Measurements from ENCODE around the gene MAP4K3. TPM values are rescaled to one million over a fixed set of nuclear protein-coding genes. Genes with fewer than 3 reads are reported as not detected.

Gene MAP4K3
- total and polyA plus RNA-seq, 3 donors from 2014 or later = 37.6 to 59.6 (median 58.8) TPM

DNA sequence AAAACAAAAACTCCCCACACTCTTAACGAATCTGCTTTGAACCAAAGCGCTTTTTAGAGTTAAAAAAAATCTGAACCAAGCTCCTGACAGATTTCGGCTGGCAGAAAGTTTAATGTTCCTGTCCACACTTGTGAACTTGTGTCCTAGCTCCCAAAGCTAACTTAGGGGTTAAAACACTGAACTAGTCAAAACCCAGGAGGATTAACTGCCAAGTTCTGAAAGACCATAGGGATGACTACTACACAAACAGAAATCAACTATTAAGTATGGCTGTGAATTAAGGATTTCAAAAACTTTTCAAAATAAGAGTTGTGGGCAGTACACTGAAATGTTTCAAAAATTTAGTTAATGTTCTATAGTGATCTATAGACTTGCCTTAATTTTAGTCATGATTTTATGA is 167.1 kb downstream of the MAP4K3 start:
- no peaks in the 10 kb centered on the region for H3K36me3 ChIP-seq (ENCODE audit: low read depth, missing control alignments)
- H3K27me3 ChIP-seq = no peaks in the 10 kb centered on the region
- 82 to 88% methylated on average over 3 of the region's 3 CpGs for WGBS, 2 donors
- intact Hi-C loops (cut with DNase I; ENCODE audit: low total_unique reads) = no loop called here
- TF ChIP-seq, protein P1, sequence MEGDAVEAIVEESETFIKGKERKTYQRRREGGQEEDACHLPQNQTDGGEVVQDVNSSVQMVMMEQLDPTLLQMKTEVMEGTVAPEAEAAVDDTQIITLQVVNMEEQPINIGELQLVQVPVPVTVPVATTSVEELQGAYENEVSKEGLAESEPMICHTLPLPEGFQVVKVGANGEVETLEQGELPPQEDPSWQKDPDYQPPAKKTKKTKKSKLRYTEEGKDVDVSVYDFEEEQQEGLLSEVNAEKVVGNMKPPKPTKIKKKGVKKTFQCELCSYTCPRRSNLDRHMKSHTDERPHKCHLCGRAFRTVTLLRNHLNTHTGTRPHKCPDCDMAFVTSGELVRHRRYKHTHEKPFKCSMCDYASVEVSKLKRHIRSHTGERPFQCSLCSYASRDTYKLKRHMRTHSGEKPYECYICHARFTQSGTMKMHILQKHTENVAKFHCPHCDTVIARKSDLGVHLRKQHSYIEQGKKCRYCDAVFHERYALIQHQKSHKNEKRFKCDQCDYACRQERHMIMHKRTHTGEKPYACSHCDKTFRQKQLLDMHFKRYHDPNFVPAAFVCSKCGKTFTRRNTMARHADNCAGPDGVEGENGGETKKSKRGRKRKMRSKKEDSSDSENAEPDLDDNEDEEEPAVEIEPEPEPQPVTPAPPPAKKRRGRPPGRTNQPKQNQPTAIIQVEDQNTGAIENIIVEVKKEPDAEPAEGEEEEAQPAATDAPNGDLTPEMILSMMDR (IDR thresholded peaks at IDR 0.05) = no peak
- TF ChIP-seq POLR2A (IDR thresholded peaks at IDR 0.05) = no peak
- no peak overlapping the region for H3K27ac ChIP-seq
- no peak overlapping the region for H3K4me3 ChIP-seq
- no peak for DNase-seq
- H3K9me3 ChIP-seq = no peaks in the 10 kb centered on the region
- H3K4me1 ChIP-seq = no peaks in the 10 kb centered on the region

DNA sequence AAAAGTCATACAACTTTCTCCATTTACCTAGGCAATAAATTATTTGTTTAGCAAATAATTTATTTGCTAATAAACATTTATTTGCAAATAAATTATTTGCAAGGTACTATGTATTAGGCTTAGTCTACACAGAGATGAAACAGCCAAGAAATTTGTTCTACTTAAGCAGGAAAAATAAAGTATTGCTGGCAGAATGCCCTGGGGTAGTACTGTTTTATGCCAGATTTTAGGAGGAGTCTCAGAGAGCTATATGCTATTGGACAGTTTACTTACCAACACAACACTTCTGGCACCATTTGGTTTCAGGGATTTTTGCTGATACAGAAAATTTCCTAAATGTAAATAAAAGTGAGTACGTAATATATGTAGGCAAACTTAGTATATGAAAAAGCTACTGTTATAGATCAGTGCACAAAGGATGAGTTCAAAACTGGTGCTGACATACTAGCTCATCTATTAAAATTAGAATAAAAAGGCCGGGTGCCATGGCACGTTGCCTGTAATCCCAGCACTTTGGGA is 170.1 kb downstream of the MAP4K3 start:
- Histone ChIP-seq H3K9me3 (no peaks in the 10 kb centered on the region), H3K27me3 (no peaks in the 10 kb centered on the region), H3K27ac (no peak overlapping the region), H3K4me3 (no peak overlapping the region), H3K36me3 (ENCODE audit: low read depth, missing control alignments) (no peaks in the 10 kb centered on the region), H3K4me1 (no peaks in the 10 kb centered on the region)
- DNase-seq = no peak
- WGBS, 2 donors = 84 to 93% methylated on average over 3 of the region's 3 CpGs
- intact Hi-C loops (cut with DNase I; ENCODE audit: low total_unique reads) = no loop called here
- no peak for TF ChIP-seq POLR2A (IDR thresholded peaks at IDR 0.05)
- TF ChIP-seq, protein P1 (IDR thresholded peaks at IDR 0.05) = no peak

DNA sequence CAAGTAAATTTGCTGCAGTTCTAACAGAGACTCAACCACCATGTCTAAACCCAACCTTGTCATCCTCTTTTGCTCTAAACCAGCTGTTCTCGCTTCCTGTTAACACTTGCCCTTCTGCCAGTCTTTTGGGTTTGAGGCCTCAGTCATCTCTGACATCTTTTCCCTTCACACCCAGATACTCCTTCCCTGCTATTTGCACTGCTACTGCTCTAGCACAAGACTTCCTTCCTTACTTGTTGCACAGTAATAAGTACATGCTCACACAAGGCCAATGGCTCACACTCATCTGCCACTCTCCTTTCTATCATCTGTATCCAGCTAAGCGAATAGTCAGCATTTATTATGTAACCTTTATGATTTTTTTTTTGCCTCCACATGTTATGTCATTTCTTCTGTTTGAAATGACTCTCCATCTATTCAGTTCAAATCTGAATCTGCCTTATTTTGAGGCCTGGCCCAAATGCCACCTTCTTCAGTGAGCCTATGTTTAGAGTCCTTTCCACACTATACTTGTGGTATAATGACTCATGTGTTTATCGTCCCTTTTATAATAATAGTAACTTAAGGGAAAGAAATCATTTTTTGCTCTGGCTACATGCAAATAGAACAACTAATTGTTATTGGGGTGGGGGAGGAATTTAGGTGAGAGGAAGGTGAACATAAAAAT is 170.8 kb downstream of the MAP4K3 start:
- H3K4me1 ChIP-seq = no peaks in the 10 kb centered on the region
- no peak overlapping the region for H3K27ac ChIP-seq
- DNase-seq = no peak
- TF ChIP-seq POLR2A (IDR thresholded peaks at IDR 0.05) = no peak
- TF ChIP-seq, protein P1 (IDR thresholded peaks at IDR 0.05) = no peak
- H3K27me3 ChIP-seq = no peaks in the 10 kb centered on the region
- no peak overlapping the region for H3K4me3 ChIP-seq
- 91 to 96% methylated on average over 3 of the region's 3 CpGs for WGBS, 2 donors
- intact Hi-C loops (cut with DNase I; ENCODE audit: low total_unique reads) = no loop called here
- H3K36me3 ChIP-seq (ENCODE audit: low read depth, missing control alignments) = no peaks in the 10 kb centered on the region
- no peaks in the 10 kb centered on the region for H3K9me3 ChIP-seq

DNA sequence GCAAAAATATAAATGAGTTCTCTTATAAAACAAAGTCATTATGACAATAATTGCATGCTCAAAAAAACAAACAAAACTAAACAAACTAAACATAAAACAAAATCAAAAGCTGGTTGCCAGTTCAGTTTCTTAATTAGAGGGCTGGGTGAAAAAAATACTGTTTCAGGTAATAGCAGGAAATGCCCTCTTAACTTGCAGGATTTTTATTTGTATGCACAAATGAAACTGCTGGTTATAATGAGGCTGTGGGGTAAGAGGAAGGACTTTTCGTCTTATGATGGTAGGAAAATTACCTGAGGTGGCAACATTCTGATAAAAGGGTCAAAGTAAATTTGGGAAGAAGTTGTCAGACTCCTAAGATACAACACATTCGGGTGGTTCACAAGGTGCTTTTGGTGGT is 171.8 kb downstream of the MAP4K3 start:
- no peaks in the 10 kb centered on the region for H3K9me3 ChIP-seq
- H3K4me1 ChIP-seq = no peaks in the 10 kb centered on the region
- no peaks in the 10 kb centered on the region for H3K36me3 ChIP-seq (ENCODE audit: low read depth, missing control alignments)
- 85 to 87% methylated on average over 2 of the region's 2 CpGs for WGBS, 2 donors
- DNase-seq = no peak
- H3K27ac ChIP-seq = no peak overlapping the region
- no peak overlapping the region for H3K4me3 ChIP-seq
- TF ChIP-seq POLR2A (IDR thresholded peaks at IDR 0.05) = no peak
- TF ChIP-seq, protein P1 (IDR thresholded peaks at IDR 0.05) = no peak
- H3K27me3 ChIP-seq = no peaks in the 10 kb centered on the region
- intact Hi-C loops (cut with DNase I; ENCODE audit: low total_unique reads) = no loop called here

DNA sequence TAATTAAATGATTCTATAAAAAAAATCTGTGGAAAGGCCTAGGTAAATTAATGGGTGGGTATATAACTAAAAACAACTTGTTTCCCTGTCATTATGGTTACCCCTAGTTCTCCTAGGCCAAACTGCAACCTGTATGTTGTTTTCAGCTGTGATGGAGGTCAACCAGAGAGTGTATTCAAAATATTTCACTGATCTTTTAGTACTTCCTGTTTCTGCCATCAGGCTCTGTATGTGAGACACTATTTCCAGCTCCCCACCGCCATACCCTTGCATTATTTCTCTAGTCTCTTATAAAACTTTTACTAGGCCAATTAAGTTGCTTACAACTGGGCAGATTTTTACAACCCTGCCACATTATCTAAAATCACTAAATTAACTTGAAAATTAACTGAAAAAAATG is 172.4 kb downstream of the MAP4K3 start:
- TF ChIP-seq, protein P1 (IDR thresholded peaks at IDR 0.05) = no peak
- no peak for TF ChIP-seq POLR2A (IDR thresholded peaks at IDR 0.05)
- H3K36me3 ChIP-seq (ENCODE audit: low read depth, missing control alignments) = no peaks in the 10 kb centered on the region
- intact Hi-C loops (cut with DNase I; ENCODE audit: low total_unique reads) = no loop called here
- no peak overlapping the region for H3K4me3 ChIP-seq
- H3K27ac ChIP-seq = no peak overlapping the region
- no peaks in the 10 kb centered on the region for H3K9me3 ChIP-seq
- no peaks in the 10 kb centered on the region for H3K4me1 ChIP-seq
- no peaks in the 10 kb centered on the region for H3K27me3 ChIP-seq
- WGBS, 2 donors = 91 to 93% methylated on average over 1 of the region's 1 CpG
- DNase-seq = no peak
